Neuron (in vitro differentiated cells): ENCODE data around the gene RIPOR3.
"Not testable (repeated sequence)": the region's sequence is repeated elsewhere in the genome, so short reads cannot be mapped to it uniquely, and the experiment has no call there.

Experiments
- H2AFZ ChIP-seq: one replicate; pipeline ENCODE4 v1.6.1; 2013; ENCODE audit warnings: low read depth, mild to moderate bottlenecking, inconsistent platforms, low read length, moderate library complexity
- H3K27me3 ChIP-seq: one replicate; pipeline ENCODE4 v1.6.1; 2013; ENCODE audit warnings: low read length; ENCODE audit not compliant: insufficient read depth
- H3K36me3 ChIP-seq: one replicate; pipeline ENCODE4 v1.6.1; 2013; ENCODE audit warnings: low read length; ENCODE audit not compliant: insufficient read depth
- H3K4me1 ChIP-seq: one replicate; pipeline ENCODE4 v1.6.1; 2013; ENCODE audit warnings: low read length; ENCODE audit not compliant: insufficient read depth
- H3K4me3 ChIP-seq: 2 replicates; pipeline ENCODE4 v1.5.1; 2013; ENCODE audit warnings: mild to moderate bottlenecking, low read length, moderate library complexity
- H3K9me3 ChIP-seq: one replicate; pipeline ENCODE4 v1.6.1; 2013; ENCODE audit warnings: low read length

Gene RIPOR3

GRCh38 chr20:50717974-50718761, 26.8 kb upstream of the RIPOR3 start:
- H3K9me3 ChIP-seq, result no peaks in the 10 kb centered on the region
- no peak overlapping the region for H3K4me3 ChIP-seq
- no peaks in the 10 kb centered on the region for H3K36me3 ChIP-seq
- H3K27me3 ChIP-seq, result peaks cover 5% of the 10 kb centered on the region
- no peak overlapping the region for H2AFZ ChIP-seq
- no peaks in the 10 kb centered on the region for H3K4me1 ChIP-seq

- Histone ChIP-seq H3K9me3 (no peaks in the 10 kb centered on the region), H2AFZ (no peak overlapping the region), H3K27me3 (peaks cover 5% of the 10 kb centered on the region), H3K4me1 (no peaks in the 10 kb centered on the region), H3K36me3 (no peaks in the 10 kb centered on the region), H3K4me3 (no peak overlapping the region)
Measured at GRCh38 chr20:50717312-50717711, 26.0 kb upstream of the RIPOR3 start.

- Histone ChIP-seq H3K36me3 (no peaks in the 10 kb centered on the region), H3K4me3 (no peak overlapping the region), H3K27me3 (peaks cover 5% of the 10 kb centered on the region), H3K9me3 (no peaks in the 10 kb centered on the region), H2AFZ (no peak overlapping the region), H3K4me1 (no peaks in the 10 kb centered on the region)
Measured at GRCh38 chr20:50716518-50716917, 25.2 kb upstream of the RIPOR3 start.

GRCh38 chr20:50715694-50716093, 24.4 kb upstream of the RIPOR3 start:
- no peaks in the 10 kb centered on the region for H3K36me3 ChIP-seq
- no peaks in the 10 kb centered on the region for H3K4me1 ChIP-seq
- no peaks in the 10 kb centered on the region for H3K9me3 ChIP-seq
- H3K4me3 ChIP-seq, result no peak overlapping the region
- no peak overlapping the region for H2AFZ ChIP-seq
- peaks cover 5% of the 10 kb centered on the region for H3K27me3 ChIP-seq

- not testable (repeated sequence) for H2AFZ ChIP-seq, H3K9me3 ChIP-seq, H3K4me1 ChIP-seq, H3K27me3 ChIP-seq, H3K4me3 ChIP-seq, H3K36me3 ChIP-seq
Measured at GRCh38 chr20:50714426-50714825, 23.1 kb upstream of the RIPOR3 start.

GRCh38 chr20:50713657-50714101, 22.3 kb upstream of the RIPOR3 start:
- H3K36me3 ChIP-seq, result no peaks in the 10 kb centered on the region
- H2AFZ ChIP-seq, result no peak overlapping the region
- no peaks in the 10 kb centered on the region for H3K4me1 ChIP-seq
- no peaks in the 10 kb centered on the region for H3K9me3 ChIP-seq
- peaks cover 5% of the 10 kb centered on the region for H3K27me3 ChIP-seq
- H3K4me3 ChIP-seq, result no peak overlapping the region

GRCh38 chr20:50712771-50713656, 21.7 kb upstream of the RIPOR3 start:
- Histone ChIP-seq H3K9me3 (no peaks in the 10 kb centered on the region), H3K36me3 (no peaks in the 10 kb centered on the region), H2AFZ (no peak overlapping the region), H3K27me3 (peaks cover 5% of the 10 kb centered on the region), H3K4me1 (no peaks in the 10 kb centered on the region), H3K4me3 (no peak overlapping the region)

- Histone ChIP-seq H3K4me3 (no peak overlapping the region), H3K4me1 (no peaks in the 10 kb centered on the region), H3K36me3 (no peaks in the 10 kb centered on the region), H3K27me3 (peaks cover 5% of the 10 kb centered on the region), H2AFZ (no peak overlapping the region), H3K9me3 (no peaks in the 10 kb centered on the region)
Measured at GRCh38 chr20:50711113-50711825, 19.9 kb upstream of the RIPOR3 start.

- Histone ChIP-seq H2AFZ (no peak overlapping the region), H3K9me3 (no peaks in the 10 kb centered on the region), H3K4me3 (no peak overlapping the region), H3K27me3 (peaks cover 5% of the 10 kb centered on the region), H3K36me3 (no peaks in the 10 kb centered on the region), H3K4me1 (no peaks in the 10 kb centered on the region)
Measured at GRCh38 chr20:50710492-50711063, 19.2 kb upstream of the RIPOR3 start.

- no peaks in the 10 kb centered on the region for H3K36me3 ChIP-seq
- H3K4me1 ChIP-seq, result no peaks in the 10 kb centered on the region
- H3K9me3 ChIP-seq, result no peaks in the 10 kb centered on the region
- no peak overlapping the region for H2AFZ ChIP-seq
- H3K27me3 ChIP-seq, result no peaks in the 10 kb centered on the region
- H3K4me3 ChIP-seq, result no peak overlapping the region
Measured at GRCh38 chr20:50709636-50709973, 18.3 kb upstream of the RIPOR3 start.

- Histone ChIP-seq H3K4me1 (no peaks in the 10 kb centered on the region), H3K36me3 (no peaks in the 10 kb centered on the region), H2AFZ (no peak overlapping the region), H3K9me3 (no peaks in the 10 kb centered on the region), H3K27me3 (no peaks in the 10 kb centered on the region), H3K4me3 (no peak overlapping the region)
Measured at GRCh38 chr20:50708845-50709635, 17.7 kb upstream of the RIPOR3 start.

- Histone ChIP-seq H3K36me3 (no peaks in the 10 kb centered on the region), H3K4me3 (no peak overlapping the region), H2AFZ (no peak overlapping the region), H3K9me3 (no peaks in the 10 kb centered on the region), H3K27me3 (peaks cover 9% of the 10 kb centered on the region), H3K4me1 (no peaks in the 10 kb centered on the region)
Measured at GRCh38 chr20:50704971-50705370, 13.6 kb upstream of the RIPOR3 start.
